BLaER1 (cell line): ENCODE data around the gene FANCE.
A peak's percentile ranks its signal among the peaks of the same experiment; 100 is the strongest.

Experiments used
- H3K27ac ChIP-seq: shearing (Covaris generic); formaldehyde crosslinking; 2 replicates; pipeline ENCODE4 v1.8.1; 2022
- H3K27me3 ChIP-seq: shearing (Covaris generic); formaldehyde crosslinking; 2 replicates; pipeline ENCODE4 v1.8.1; 2022
- H3K36me3 ChIP-seq: shearing (Covaris generic); formaldehyde crosslinking; 2 replicates; pipeline ENCODE4 v1.8.1; 2022
- H3K4me1 ChIP-seq: shearing (Covaris generic); formaldehyde crosslinking; 2 replicates; pipeline ENCODE4 v1.8.1; 2022
- H3K4me2 ChIP-seq: shearing (Covaris generic); formaldehyde crosslinking; 2 replicates; pipeline ENCODE4 v1.8.1; 2022
- H3K4me3 ChIP-seq: shearing (Covaris generic); formaldehyde crosslinking; 2 replicates; pipeline ENCODE4 v1.8.1; 2022
- H3K9ac ChIP-seq: shearing (Covaris generic); formaldehyde crosslinking; 2 replicates; pipeline ENCODE4 v1.8.1; 2022
- H3K9me3 ChIP-seq: shearing (Covaris generic); formaldehyde crosslinking; 2 replicates; pipeline ENCODE4 v1.8.1; 2022
- H4K20me1 ChIP-seq: shearing (Covaris generic); formaldehyde crosslinking; 2 replicates; pipeline ENCODE4 v1.8.1; 2022
- Cebpa-rat ChIP-seq: shearing (Covaris generic); IDR thresholded peaks from 2 replicates; pipeline ENCODE4 v1.8.1; 2022

FANCE gene

GRCh38 chr6:35415065-35415891, 36.9 kb upstream of the FANCE start:
- H3K4me1 ChIP-seq, result peaks cover 59% of the 10 kb centered on the region
- H3K36me3 ChIP-seq, result peaks cover 55% of the 10 kb centered on the region
- no peak overlapping the region for H3K4me3 ChIP-seq
- H3K4me2 ChIP-seq, result peak overlapping the region; percentile 58
- H3K27ac ChIP-seq, result no peak overlapping the region
- H3K9ac ChIP-seq, result no peak overlapping the region; the same call in 1 of the 2 replicates
- no peak for TF ChIP-seq Cebpa-rat
- peaks cover 22% of the 10 kb centered on the region for H4K20me1 ChIP-seq
- no peaks in the 10 kb centered on the region for H3K27me3 ChIP-seq
- no peaks in the 10 kb centered on the region for H3K9me3 ChIP-seq

- peaks cover 8% of the 10 kb centered on the region; the same call in 1 of the 2 replicates for H4K20me1 ChIP-seq
- peak overlapping the region; percentile 21 for H3K9ac ChIP-seq
- H3K4me1 ChIP-seq, result peaks cover 55% of the 10 kb centered on the region
- H3K4me3 ChIP-seq, result no peak overlapping the region
- H3K4me2 ChIP-seq, result peak overlapping the region; percentile 77
- no peak for TF ChIP-seq Cebpa-rat
- peaks cover 52% of the 10 kb centered on the region for H3K36me3 ChIP-seq
- H3K27ac ChIP-seq, result peak overlapping the region; percentile 60
- H3K27me3 ChIP-seq, result no peaks in the 10 kb centered on the region
- H3K9me3 ChIP-seq, result no peaks in the 10 kb centered on the region
These were observed 34.0 kb upstream of the FANCE start for GRCh38 chr6:35417979-35418661.

- Histone ChIP-seq H3K9ac (no peak overlapping the region), H3K4me1 (peaks cover 53% of the 10 kb centered on the region), H3K27ac (peak overlapping the region; percentile 63), H3K4me3 (no peak overlapping the region), H3K27me3 (no peaks in the 10 kb centered on the region), H3K9me3 (no peaks in the 10 kb centered on the region), H3K36me3 (peaks cover 55% of the 10 kb centered on the region), H3K4me2 (peak overlapping the region; percentile 77), H4K20me1 (peaks cover 7% of the 10 kb centered on the region; the same call in 1 of the 2 replicates)
- TF ChIP-seq Cebpa-rat, result no peak
These were observed 32.7 kb upstream of the FANCE start for GRCh38 chr6:35419417-35419816.

GRCh38 chr6:35419961-35420360, 32.2 kb upstream of the FANCE start:
- Histone ChIP-seq H3K27me3 (no peaks in the 10 kb centered on the region), H3K9me3 (no peaks in the 10 kb centered on the region), H3K4me1 (peaks cover 53% of the 10 kb centered on the region), H3K4me2 (peak overlapping the region; percentile 77), H3K9ac (peak overlapping the region; percentile 43; the same call in 1 of the 2 replicates), H4K20me1 (peaks cover 1% of the 10 kb centered on the region; the same call in 1 of the 2 replicates), H3K27ac (peak overlapping the region; percentile 63), H3K4me3 (no peak overlapping the region), H3K36me3 (peaks cover 55% of the 10 kb centered on the region)
- TF ChIP-seq Cebpa-rat, result no peak

GRCh38 chr6:35425284-35425683, 26.9 kb upstream of the FANCE start:
- H3K4me1 ChIP-seq, result peaks cover 39% of the 10 kb centered on the region
- no peaks in the 10 kb centered on the region for H4K20me1 ChIP-seq
- H3K4me2 ChIP-seq, result peak overlapping the region; percentile 88
- peak overlapping the region; percentile 41; the same call in 1 of the 2 replicates for H3K4me3 ChIP-seq
- peaks cover 35% of the 10 kb centered on the region for H3K9me3 ChIP-seq
- H3K36me3 ChIP-seq, result peaks cover 73% of the 10 kb centered on the region
- peak overlapping the region; percentile 63 for H3K9ac ChIP-seq
- no peaks in the 10 kb centered on the region for H3K27me3 ChIP-seq
- peak overlapping the region; percentile 87 for H3K27ac ChIP-seq
- no peak for TF ChIP-seq Cebpa-rat

- H3K9ac ChIP-seq, result peak overlapping the region; percentile 63
- no peaks in the 10 kb centered on the region for H3K27me3 ChIP-seq
- H3K36me3 ChIP-seq, result peaks cover 72% of the 10 kb centered on the region
- H3K9me3 ChIP-seq, result peaks cover 37% of the 10 kb centered on the region
- TF ChIP-seq Cebpa-rat, result no peak
- H3K27ac ChIP-seq, result peak overlapping the region; percentile 87
- peaks cover 37% of the 10 kb centered on the region for H3K4me1 ChIP-seq
- H3K4me3 ChIP-seq, result peak overlapping the region; percentile 41; the same call in 1 of the 2 replicates
- H3K4me2 ChIP-seq, result peak overlapping the region; percentile 88
- no peaks in the 10 kb centered on the region for H4K20me1 ChIP-seq
These were observed 26.1 kb upstream of the FANCE start for GRCh38 chr6:35426074-35426473.

GRCh38 chr6:35427435-35427834, 24.7 kb upstream of the FANCE start:
- TF ChIP-seq Cebpa-rat, result no peak
- Histone ChIP-seq H4K20me1 (no peaks in the 10 kb centered on the region), H3K27me3 (no peaks in the 10 kb centered on the region), H3K4me2 (no peak overlapping the region), H3K4me1 (peaks cover 30% of the 10 kb centered on the region), H3K4me3 (no peak overlapping the region), H3K9ac (no peak overlapping the region), H3K36me3 (peaks cover 61% of the 10 kb centered on the region), H3K9me3 (peaks cover 37% of the 10 kb centered on the region), H3K27ac (peak overlapping the region; percentile 87)

- peak overlapping the region; percentile 87; the same call in 1 of the 2 replicates for H3K27ac ChIP-seq
- no peaks in the 10 kb centered on the region for H3K27me3 ChIP-seq
These were observed 24.3 kb upstream of the FANCE start for GRCh38 chr6:35427851-35428321.

GRCh38 chr6:35428421-35429149, 23.6 kb upstream of the FANCE start:
- no peak for TF ChIP-seq Cebpa-rat
- H3K27ac ChIP-seq, result no peak overlapping the region
- H4K20me1 ChIP-seq, result no peaks in the 10 kb centered on the region
- H3K36me3 ChIP-seq, result peaks cover 49% of the 10 kb centered on the region
- H3K4me2 ChIP-seq, result no peak overlapping the region
- H3K27me3 ChIP-seq, result no peaks in the 10 kb centered on the region
- no peak overlapping the region for H3K9ac ChIP-seq
- H3K4me3 ChIP-seq, result no peak overlapping the region
- H3K4me1 ChIP-seq, result peaks cover 28% of the 10 kb centered on the region
- H3K9me3 ChIP-seq, result peaks cover 37% of the 10 kb centered on the region

More at GRCh38 chr6:35427851-35428321, 24.3 kb upstream of the FANCE start:
- Histone ChIP-seq H4K20me1 (no peaks in the 10 kb centered on the region), H3K4me2 (no peak overlapping the region), H3K4me3 (no peak overlapping the region), H3K9ac (no peak overlapping the region), H3K4me1 (peaks cover 28% of the 10 kb centered on the region), H3K9me3 (peaks cover 37% of the 10 kb centered on the region), H3K36me3 (peaks cover 56% of the 10 kb centered on the region)
- TF ChIP-seq Cebpa-rat, result no peak
